Neural progenitor cell (in vitro differentiated cells): ENCODE measurements around the gene CARD11.

Experiments
- CTCF ChIP-seq: fragments of 200-600 bp; sonication (generic); IDR thresholded peaks from 2 replicates; pipeline ENCODE4 v1.5.1; 2017; ENCODE audit warnings: antibody characterized with exemption, mild to moderate bottlenecking
- EZH2 ChIP-seq: fragments of 200-600 bp; sonication (generic); IDR thresholded peaks from 2 replicates; pipeline ENCODE4 v1.6.1; 2017; ENCODE audit warnings: antibody characterized with exemption, mild to moderate bottlenecking, moderate library complexity
- EZH2phosphoT487 ChIP-seq: fragments of 200-600 bp; sonication (generic); IDR thresholded peaks from 2 replicates; pipeline ENCODE4 v1.6.1; 2017; ENCODE audit warnings: antibody characterized with exemption

- TF ChIP-seq CTCF (no peak), EZH2 (no peak), EZH2phosphoT487 (no peak)
Measured at GRCh38 chr7:3003936-3004335, 39.7 kb downstream of the CARD11 start.
